A549 treated with ZK216348 at 1 μM for 4 hours (cell line): ENCODE results near the gene MOCS1. TPM values are rescaled to one million over a fixed set of nuclear protein-coding genes. Genes with fewer than 3 reads are reported as not detected.

Source experiments
- total RNA-seq: library from RNA; stranded (reverse); fragments of 200-300 nt; extraction: Qiagen RNA extraction; gene quantifications from 5 replicates; pipeline ENCODE4 v1.2.3, GENCODE V29; 2022; ENCODE audit warnings: low read depth

The MOCS1 gene
- total RNA-seq = 1.7 to 2.0 TPM (median 1.9 TPM) in 5 replicates

DNA sequence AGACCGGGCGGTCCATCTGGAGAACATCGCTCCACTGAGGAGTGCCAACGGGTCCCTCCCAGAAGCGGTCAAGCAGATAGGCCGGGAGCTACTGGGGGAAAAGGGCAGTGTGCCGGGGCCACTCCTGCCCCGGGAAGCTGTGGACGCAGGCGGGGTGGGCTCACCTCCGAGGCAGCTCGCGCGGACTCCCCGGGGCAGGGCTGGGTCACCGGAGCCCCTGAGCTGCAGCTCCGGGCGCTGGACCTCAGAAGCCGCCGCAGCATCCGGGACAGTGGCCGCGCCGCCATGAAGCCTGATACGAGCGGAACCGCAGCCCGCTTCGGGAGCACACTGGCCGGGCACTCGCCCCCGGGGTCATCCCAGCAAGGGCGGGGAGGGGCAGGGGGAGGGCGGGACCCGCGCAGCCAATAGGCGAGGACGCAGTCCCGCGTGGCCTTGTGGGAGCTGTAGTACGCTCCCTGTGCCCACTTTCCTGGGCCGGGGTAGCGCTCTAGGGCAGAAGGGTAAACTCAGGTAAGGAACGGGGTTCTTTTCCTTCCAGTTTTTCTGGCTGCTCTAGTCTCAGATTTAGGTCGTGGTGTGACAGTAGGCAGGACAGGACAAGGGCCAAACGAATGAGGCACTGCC lies at the start of gene MOCS1:
Gene MOCS1 (minus strand): TSS at position 332 of the 627 bp plus-strand sequence. CDS start 45 bp downstream, at position 287.

Other genes with a start within 250 kb of the MOCS1 start
- 0.11 to 0.45 TPM (median 0.13 TPM) in 4 of 5 replicates, not detected in the other for gene KIF6, start 209.1 kb downstream of the MOCS1 start, total RNA-seq
- 0.02 to 0.04 TPM in 2 of 5 replicates, not detected in the others for gene DAAM2, start 142.1 kb downstream of the MOCS1 start, total RNA-seq